Islet of Langerhans (tissue), 1 donor: Measurements from ENCODE around the gene LAMB4.

ENCODE experiments used
- FAIRE-seq: peaks from one replicate; lab custom pipeline; 2011; peaks lifted over from hg19 to GRCh38; lab: Jason Lieb, UNC

Gene LAMB4

DNA sequence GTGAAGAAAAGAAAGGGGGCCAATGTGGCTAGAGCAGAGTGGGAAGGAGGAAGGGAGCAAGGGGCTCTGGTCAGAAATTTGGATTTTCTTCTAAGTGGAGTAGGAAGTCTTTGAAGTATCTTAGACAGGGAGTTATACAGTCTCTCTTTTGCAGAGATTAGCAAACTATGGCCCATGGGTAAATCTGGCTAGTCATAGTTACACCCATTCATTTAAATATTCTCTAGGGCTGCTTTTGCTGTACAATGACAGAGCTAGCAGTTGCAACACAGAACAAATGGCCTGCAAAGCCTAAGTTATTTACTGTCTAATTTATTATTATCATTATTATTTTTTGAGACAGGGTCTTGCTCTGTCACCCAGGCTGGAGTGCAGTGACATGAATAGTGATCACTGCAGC, 10.5 kb upstream of the LAMB4 start:
- no peak for FAIRE-seq

DNA sequence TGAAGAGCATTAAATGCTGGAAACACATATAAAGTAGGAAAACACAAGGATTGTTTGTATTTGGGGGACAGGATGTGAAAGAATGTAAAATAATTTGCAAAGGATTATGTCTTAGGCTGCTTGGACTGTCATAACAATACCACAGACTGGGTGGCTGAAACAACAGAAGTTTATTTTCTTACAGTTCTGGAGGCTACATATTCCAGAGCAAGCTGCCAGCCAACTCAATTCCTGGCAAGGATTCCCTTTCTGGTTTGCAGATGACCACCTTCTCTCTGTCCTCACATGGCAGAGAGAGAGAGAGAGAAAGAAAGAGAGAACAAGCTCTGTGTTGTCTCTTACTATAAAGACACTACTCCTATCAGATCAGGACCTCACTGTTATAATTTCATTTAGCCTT, 8.8 kb upstream of the LAMB4 start:
- FAIRE-seq, result no peak

DNA sequence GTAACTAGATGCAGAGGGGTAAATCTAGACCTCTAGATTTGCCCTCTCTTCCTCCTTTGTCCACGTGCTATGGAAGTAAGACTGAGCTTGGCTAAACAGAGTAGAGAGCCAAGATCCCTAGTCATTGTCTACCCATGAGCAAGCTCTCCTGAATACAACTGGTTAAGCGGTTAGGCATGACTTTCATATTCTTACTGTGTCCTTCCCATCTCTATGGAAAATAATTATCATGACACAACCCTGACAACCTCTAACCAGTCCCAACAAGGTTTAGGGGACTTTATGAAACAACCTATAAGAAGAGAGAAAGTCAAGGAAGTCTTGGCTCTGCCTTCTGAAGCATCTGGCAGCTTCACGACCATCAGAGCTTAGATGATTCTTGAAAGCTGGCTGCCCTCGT, 7.8 kb upstream of the LAMB4 start:
- no peak for FAIRE-seq

GRCh38 chr7:108137040-108137439, 6.9 kb upstream of the LAMB4 start:
- FAIRE-seq, result no peak

DNA sequence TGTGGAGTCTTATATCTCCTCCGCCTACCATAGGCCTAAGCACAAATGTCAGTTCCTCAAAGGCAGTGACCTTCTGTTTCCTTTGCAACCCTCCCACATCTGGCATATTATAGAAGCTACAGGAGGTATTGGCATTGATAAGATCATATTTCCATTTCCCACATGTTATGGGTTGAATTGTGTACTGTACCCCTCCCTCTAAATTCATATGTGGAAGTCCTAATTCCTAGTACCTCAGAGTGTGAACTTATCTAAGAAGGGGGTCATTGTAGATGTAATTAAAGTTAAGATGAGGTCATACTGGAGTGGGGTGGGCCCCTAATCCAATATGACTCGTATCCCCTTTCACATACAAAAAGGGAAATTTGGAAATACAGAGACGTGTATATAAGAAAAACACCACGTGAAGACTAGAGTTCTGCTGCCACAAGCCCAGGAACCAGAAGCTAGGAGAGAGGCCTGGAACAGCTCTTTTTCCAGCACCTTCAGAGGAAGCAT, 6.1 kb upstream of the LAMB4 start:
- no peak for FAIRE-seq

GRCh38 chr7:108135446-108136190, 5.5 kb upstream of the LAMB4 start:
- no peak for FAIRE-seq

DNA sequence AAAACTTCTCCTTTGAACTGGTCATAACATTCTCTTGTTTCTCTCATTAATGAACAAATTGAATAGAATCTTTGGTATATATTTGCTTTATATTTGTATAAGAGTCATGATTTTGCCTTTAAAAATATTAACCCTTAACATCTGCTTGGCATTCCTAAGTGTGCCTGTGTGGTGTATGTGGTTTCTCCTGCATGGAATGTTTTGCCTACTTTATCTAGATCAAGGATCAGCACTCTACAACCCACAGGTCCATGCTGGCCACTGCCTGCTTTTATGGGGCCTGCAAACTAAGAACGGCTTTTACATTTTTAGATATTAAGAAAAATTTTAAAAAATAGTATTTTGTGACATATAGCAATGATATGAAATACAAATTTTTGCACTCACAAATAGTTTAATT, 4.3 kb upstream of the LAMB4 start:
- no peak for FAIRE-seq

DNA sequence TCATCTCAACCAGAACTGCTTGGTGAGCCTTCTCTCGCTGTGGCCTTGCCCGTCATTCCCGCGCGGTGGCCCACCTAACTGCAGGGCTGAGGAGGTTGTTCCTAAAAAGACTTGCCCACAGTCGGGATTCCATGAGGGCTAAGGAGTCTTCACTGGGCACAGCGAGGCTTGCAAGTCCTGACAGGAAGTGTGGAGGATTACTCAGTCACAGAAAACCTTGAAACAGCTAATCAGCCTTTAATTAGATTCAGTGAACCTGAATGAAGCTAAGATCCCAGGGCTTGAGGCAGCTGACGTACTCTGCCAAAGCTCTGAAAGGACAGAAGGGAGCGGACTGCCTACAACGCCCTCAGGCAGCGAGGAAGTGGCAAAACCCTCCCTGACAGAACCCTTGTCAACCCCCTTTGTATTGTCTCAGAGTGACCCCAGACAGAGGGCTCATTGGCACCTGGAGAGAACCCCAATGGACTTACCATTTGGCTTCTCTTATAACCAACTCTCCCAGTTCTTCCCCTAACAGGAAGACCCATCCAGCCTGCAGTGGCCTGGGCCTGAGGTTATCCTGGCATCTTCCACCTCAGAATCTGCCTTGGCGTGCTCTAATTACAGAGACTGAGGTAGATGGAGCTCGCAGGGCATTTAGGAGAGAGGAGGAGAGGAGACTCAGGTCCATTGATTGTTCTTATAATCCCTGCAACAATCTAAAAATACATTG, 2.5 kb upstream of the LAMB4 start:
- FAIRE-seq, result no peak

GRCh38 chr7:108129018-108129965, 869 bp downstream of the LAMB4 start:
- no peak for FAIRE-seq

DNA sequence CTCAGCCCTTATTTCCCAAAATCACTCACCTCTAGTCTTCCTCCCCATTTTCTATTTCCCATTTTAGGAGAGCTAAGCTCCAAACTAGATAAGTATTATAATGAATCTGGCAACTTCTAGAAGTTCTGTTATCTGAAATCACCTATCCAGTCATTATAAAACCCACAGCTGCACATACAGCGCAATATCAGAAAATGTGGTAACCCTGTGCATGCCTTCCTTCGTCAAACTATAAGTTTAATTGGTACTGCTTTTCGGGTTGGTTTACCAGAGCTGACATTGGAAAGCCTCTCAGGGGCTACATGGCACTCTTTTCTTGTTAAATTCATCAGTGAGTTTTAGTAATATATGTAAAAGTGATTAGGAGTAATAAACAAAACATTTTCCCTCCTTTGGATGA, 1.6 kb downstream of the LAMB4 start:
- FAIRE-seq, result no peak

- FAIRE-seq, result no peak
Observed at GRCh38 chr7:108127461-108127860, 2.7 kb downstream of the LAMB4 start.

- FAIRE-seq, result no peak
Observed at GRCh38 chr7:108124820-108125219, 5.3 kb downstream of the LAMB4 start.

DNA sequence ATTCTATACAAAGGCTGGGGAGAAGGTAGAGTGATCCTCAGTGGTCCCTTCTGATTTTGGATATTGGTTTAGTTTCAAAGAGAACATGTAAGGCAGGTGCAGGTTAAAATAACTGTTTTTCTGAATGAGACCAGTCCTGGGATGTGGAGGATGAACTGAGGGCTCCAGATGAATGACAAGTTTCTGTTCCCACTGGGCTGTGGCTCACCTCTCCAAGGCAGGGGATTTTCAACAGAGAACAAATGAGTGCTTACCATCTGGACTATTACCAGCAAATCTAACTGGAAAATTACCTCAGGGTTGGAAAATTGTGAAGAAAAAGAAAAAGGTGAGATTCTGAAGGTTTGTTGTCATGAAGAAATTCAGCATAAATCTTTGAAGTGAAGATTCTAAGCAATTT, 8.0 kb downstream of the LAMB4 start:
- no peak for FAIRE-seq

GRCh38 chr7:108120933-108121332, 9.2 kb downstream of the LAMB4 start:
- no peak for FAIRE-seq

GRCh38 chr7:108120196-108120595, 10.0 kb downstream of the LAMB4 start:
- no peak for FAIRE-seq

- no peak for FAIRE-seq
Observed at GRCh38 chr7:108118959-108119358, 11.2 kb downstream of the LAMB4 start.

DNA sequence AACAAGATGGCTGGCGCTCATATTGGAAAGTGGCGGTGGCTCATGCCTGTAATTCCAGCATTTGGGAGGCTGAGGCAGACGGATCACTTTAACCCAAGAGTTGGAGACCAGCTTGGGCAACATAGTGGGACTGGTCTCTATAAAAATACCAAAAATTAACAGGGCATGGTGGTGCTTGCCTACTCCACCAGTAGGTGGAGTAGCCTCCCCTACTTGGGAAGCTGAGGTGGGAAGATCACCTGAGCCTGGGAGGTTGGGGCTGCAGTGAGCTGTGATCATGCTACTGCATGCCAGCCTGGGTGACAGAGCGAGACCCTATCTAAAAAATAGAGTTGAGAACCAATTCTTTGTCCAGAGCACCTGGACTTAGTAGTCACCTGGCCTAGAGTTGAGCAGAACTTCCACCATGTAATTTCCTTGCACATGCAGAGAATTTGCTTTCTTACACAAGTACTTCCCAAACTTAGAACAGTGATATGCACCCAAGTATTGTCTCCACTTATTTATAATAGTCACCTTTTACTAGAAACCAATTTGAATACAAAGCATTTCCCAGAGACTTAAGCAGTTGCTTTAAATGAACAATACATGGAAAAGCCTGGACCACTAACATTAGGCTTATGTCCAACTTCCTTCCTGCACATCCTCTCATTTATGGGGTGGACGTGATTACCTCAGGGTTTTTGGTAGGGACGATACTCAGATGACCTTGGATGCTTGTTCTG, 15.9 kb downstream of the LAMB4 start:
- no peak for FAIRE-seq

DNA sequence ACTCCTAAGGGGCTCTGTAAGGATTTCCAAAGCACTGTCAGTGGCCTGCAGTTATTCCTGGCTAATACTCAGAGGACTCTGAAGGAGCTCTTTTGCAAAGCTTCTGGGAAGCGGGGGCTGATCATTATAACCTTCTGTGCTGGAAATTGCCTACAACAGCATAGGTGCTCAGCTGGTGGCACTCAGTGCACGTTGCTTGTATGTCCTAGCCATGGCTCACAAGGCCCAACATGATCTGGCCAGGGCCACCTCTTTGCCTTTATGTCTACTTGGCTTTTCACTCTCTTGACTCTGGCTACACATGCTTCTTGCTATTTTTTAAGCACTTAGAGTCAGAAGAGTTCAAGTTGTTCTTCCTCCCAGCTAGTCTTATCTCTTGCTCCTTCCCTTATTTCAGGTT, 17.5 kb downstream of the LAMB4 start:
- no peak for FAIRE-seq

DNA sequence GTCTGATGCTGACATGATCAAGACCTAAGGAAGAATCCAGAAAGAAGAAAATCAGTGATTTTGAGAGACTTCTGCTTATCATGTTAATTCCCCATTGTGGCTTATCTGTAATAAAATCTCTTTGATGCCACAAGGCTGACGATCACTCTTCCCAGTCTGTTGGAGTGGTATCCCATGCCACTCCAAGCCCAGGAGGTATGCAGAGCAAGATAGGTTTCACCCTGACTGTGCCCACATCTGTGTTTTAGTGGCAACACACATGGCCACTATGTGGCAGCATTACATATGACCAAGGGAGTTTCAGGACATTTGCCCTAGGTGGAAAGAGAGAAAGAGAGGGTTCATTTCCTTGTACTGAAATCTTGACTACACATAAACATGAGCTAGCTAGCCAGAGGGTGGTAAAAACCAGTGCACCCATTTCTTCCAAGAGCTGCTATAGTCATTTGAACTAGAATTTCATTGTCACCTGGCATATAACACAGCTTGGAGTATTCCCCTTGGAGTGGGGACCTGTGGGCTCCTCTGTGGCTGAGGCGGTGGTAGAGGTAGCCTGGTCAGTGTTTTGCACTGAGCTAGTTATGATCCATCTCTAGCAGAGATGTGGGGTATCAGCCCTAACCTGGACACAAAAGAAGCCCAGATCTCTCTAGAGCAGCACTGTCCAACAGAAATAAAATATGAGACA, 20.8 kb downstream of the LAMB4 start:
- FAIRE-seq, result peak; percentile 27

GRCh38 chr7:108108131-108108530, 22.0 kb downstream of the LAMB4 start:
- no peak for FAIRE-seq

DNA sequence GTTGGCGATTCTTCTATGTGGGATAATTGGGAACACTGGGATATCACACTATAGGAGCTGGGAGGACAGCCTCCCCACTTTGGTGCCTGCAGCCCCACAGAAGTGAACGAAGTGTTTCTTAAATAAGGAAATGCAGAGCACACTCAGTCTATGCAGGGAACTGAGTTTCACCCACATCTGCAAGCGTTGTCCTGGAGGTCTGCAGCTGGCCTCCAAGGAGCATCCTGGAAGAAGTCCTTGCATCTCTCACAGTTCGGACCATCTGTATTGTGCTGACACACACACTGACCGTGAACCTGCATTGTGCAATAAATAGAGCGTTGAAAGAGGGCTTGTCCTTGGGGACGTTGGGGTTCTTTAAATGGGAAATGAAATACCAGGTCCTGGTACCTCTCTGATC, 25.8 kb downstream of the LAMB4 start:
- no peak for FAIRE-seq
